Inferior parietal cortex (tissue), 1 donor: ENCODE measurements around the gene CALML5.

ENCODE experiments used
- DNase-seq: peaks from one replicate; pipeline ENCODE4 v3.0.0-alpha.2; 2016; ENCODE audit errors: extremely low spot score

Gene CALML5

GRCh38 chr10:5499493-5500140 lies at the start of gene CALML5:
Gene CALML5 (minus strand): TSS chr10:5499570. CDS start chr10:5499438, 132 bp downstream.
- DNase-seq = no peak

GRCh38 chr10:5547931-5548660 lies 48.7 kb upstream of the CALML5 start:
- DNase-seq = no peak

- no peak for DNase-seq
Observed at GRCh38 chr10:5547681-5547930, 48.2 kb upstream of the CALML5 start.

GRCh38 chr10:5546891-5547680 lies 47.7 kb upstream of the CALML5 start:
- DNase-seq = no peak

- no peak for DNase-seq
Observed at GRCh38 chr10:5545778-5546710, 46.7 kb upstream of the CALML5 start.

- DNase-seq = no peak
Observed at GRCh38 chr10:5545426-5545777, 46.0 kb upstream of the CALML5 start.

- DNase-seq = no peak
Observed at GRCh38 chr10:5545011-5545410, 45.6 kb upstream of the CALML5 start.

- no peak for DNase-seq
Observed at GRCh38 chr10:5544216-5544805, 44.9 kb upstream of the CALML5 start.

GRCh38 chr10:5543623-5544022 lies 44.3 kb upstream of the CALML5 start:
- DNase-seq = no peak

GRCh38 chr10:5542100-5542499 lies 42.7 kb upstream of the CALML5 start:
- DNase-seq = no peak

GRCh38 chr10:5540891-5541290 lies 41.5 kb upstream of the CALML5 start:
- DNase-seq = no peak

GRCh38 chr10:5540080-5540479 lies 40.7 kb upstream of the CALML5 start:
- no peak for DNase-seq

- no peak for DNase-seq
Observed at GRCh38 chr10:5538892-5539651, 39.7 kb upstream of the CALML5 start.

- no peak for DNase-seq
Observed at GRCh38 chr10:5538446-5538845, 39.1 kb upstream of the CALML5 start.

GRCh38 chr10:5537684-5538083 lies 38.3 kb upstream of the CALML5 start:
- DNase-seq = no peak

GRCh38 chr10:5536486-5537081 lies 37.2 kb upstream of the CALML5 start:
- no peak for DNase-seq

- DNase-seq = no peak
Observed at GRCh38 chr10:5534880-5535856, 35.8 kb upstream of the CALML5 start.

GRCh38 chr10:5534051-5534821 lies 34.9 kb upstream of the CALML5 start:
- DNase-seq = no peak
